Rectal smooth muscle tissue (tissue), 1 donor: ENCODE measurements around the gene ETDC.
A peak's percentile ranks its signal among the peaks of the same experiment; 100 is the strongest.
"Not testable (repeated sequence)": the region's sequence is repeated elsewhere in the genome, so short reads cannot be mapped to it uniquely, and the experiment has no call there.

Experiments
- H3K27ac ChIP-seq: one replicate; pipeline ENCODE4 v1.7.0; 2013; ENCODE audit warnings: low read depth, low read length, inconsistent platforms
- H3K27me3 ChIP-seq: one replicate; pipeline ENCODE4 v1.7.0; 2013; ENCODE audit warnings: low read length; ENCODE audit not compliant: control insufficient read depth, insufficient read depth
- H3K36me3 ChIP-seq: one replicate; pipeline ENCODE4 v1.7.0; 2013; ENCODE audit warnings: low read length; ENCODE audit not compliant: control insufficient read depth, insufficient read depth
- H3K4me1 ChIP-seq: one replicate; pipeline ENCODE4 v1.7.0; 2013; ENCODE audit warnings: low read length; ENCODE audit not compliant: control insufficient read depth, insufficient read depth
- H3K4me3 ChIP-seq: one replicate; pipeline ENCODE4 v1.7.0; 2013; ENCODE audit warnings: low read length
- H3K9ac ChIP-seq: one replicate; pipeline ENCODE4 v1.7.0; 2013; ENCODE audit warnings: low read length

ETDC gene

GRCh38 chrX:135308345-135308855 lies 880 bp upstream of the ETDC start:
- no peaks in the 10 kb centered on the region for H3K36me3 ChIP-seq
- H3K9ac ChIP-seq, result no peak overlapping the region
- H3K27me3 ChIP-seq, result no peaks in the 10 kb centered on the region
- H3K4me1 ChIP-seq, result no peaks in the 10 kb centered on the region
- H3K4me3 ChIP-seq, result no peak overlapping the region
- no peak overlapping the region for H3K27ac ChIP-seq

- no peaks in the 10 kb centered on the region for H3K4me1 ChIP-seq
- peaks cover 4% of the 10 kb centered on the region for H3K36me3 ChIP-seq
- peaks cover 3% of the 10 kb centered on the region for H3K27me3 ChIP-seq
- no peak overlapping the region for H3K9ac ChIP-seq
- no peak overlapping the region for H3K4me3 ChIP-seq
- H3K27ac ChIP-seq, result no peak overlapping the region
These were observed 6.6 kb downstream of the ETDC start for GRCh38 chrX:135315864-135316263.

- Histone ChIP-seq H3K27ac (no peak overlapping the region), H3K9ac (no peak overlapping the region), H3K4me3 (no peak overlapping the region), H3K36me3 (no peaks in the 10 kb centered on the region), H3K4me1 (no peaks in the 10 kb centered on the region), H3K27me3 (no peaks in the 10 kb centered on the region)
These were observed 15.2 kb downstream of the ETDC start for GRCh38 chrX:135324463-135324862.

- not testable (repeated sequence) for H3K4me1 ChIP-seq, H3K27ac ChIP-seq, H3K4me3 ChIP-seq, H3K27me3 ChIP-seq, H3K9ac ChIP-seq, H3K36me3 ChIP-seq
These were observed 15.9 kb downstream of the ETDC start for GRCh38 chrX:135325036-135325818.

GRCh38 chrX:135327299-135327698 lies 18.0 kb downstream of the ETDC start:
- Histone ChIP-seq H3K36me3 (no peaks in the 10 kb centered on the region), H3K4me3 (no peak overlapping the region), H3K27ac (no peak overlapping the region), H3K9ac (no peak overlapping the region), H3K27me3 (no peaks in the 10 kb centered on the region), H3K4me1 (no peaks in the 10 kb centered on the region)

- Histone ChIP-seq H3K36me3 (no peaks in the 10 kb centered on the region), H3K4me3 (no peak overlapping the region), H3K27ac (no peak overlapping the region), H3K4me1 (no peaks in the 10 kb centered on the region), H3K9ac (no peak overlapping the region), H3K27me3 (no peaks in the 10 kb centered on the region)
These were observed 19.2 kb downstream of the ETDC start for GRCh38 chrX:135328421-135329005.

- no peak overlapping the region for H3K27ac ChIP-seq
- no peaks in the 10 kb centered on the region for H3K36me3 ChIP-seq
- no peak overlapping the region for H3K9ac ChIP-seq
- H3K27me3 ChIP-seq, result no peaks in the 10 kb centered on the region
- H3K4me3 ChIP-seq, result no peak overlapping the region
- H3K4me1 ChIP-seq, result no peaks in the 10 kb centered on the region
These were observed 21.4 kb downstream of the ETDC start for GRCh38 chrX:135330706-135331105.

GRCh38 chrX:135331525-135331924 lies 22.2 kb downstream of the ETDC start:
- no peaks in the 10 kb centered on the region for H3K4me1 ChIP-seq
- no peak overlapping the region for H3K27ac ChIP-seq
- no peak overlapping the region for H3K9ac ChIP-seq
- no peaks in the 10 kb centered on the region for H3K27me3 ChIP-seq
- H3K36me3 ChIP-seq, result no peaks in the 10 kb centered on the region
- no peak overlapping the region for H3K4me3 ChIP-seq

GRCh38 chrX:135340831-135341230 lies 31.6 kb downstream of the ETDC start:
- H3K36me3 ChIP-seq, result no peaks in the 10 kb centered on the region
- H3K27me3 ChIP-seq, result peaks cover 4% of the 10 kb centered on the region
- no peak overlapping the region for H3K9ac ChIP-seq
- H3K27ac ChIP-seq, result no peak overlapping the region
- peaks cover 9% of the 10 kb centered on the region for H3K4me1 ChIP-seq
- H3K4me3 ChIP-seq, result peak overlapping the region; percentile 10

- no peaks in the 10 kb centered on the region for H3K27me3 ChIP-seq
- peak overlapping the region; percentile 80 for H3K4me3 ChIP-seq
- H3K27ac ChIP-seq, result peak overlapping the region; percentile 70
- no peak overlapping the region for H3K9ac ChIP-seq
- H3K36me3 ChIP-seq, result peaks cover 3% of the 10 kb centered on the region
- peaks cover 9% of the 10 kb centered on the region for H3K4me1 ChIP-seq
These were observed 35.9 kb downstream of the ETDC start for GRCh38 chrX:135345107-135345589.

- no peak overlapping the region for H3K27ac ChIP-seq
- H3K36me3 ChIP-seq, result peaks cover 3% of the 10 kb centered on the region
- H3K4me3 ChIP-seq, result no peak overlapping the region
- H3K27me3 ChIP-seq, result no peaks in the 10 kb centered on the region
- no peak overlapping the region for H3K9ac ChIP-seq
- H3K4me1 ChIP-seq, result peaks cover 4% of the 10 kb centered on the region
These were observed 37.7 kb downstream of the ETDC start for GRCh38 chrX:135346975-135347374.

GRCh38 chrX:135347381-135348016 lies 38.2 kb downstream of the ETDC start:
- Histone ChIP-seq H3K36me3 (peaks cover 3% of the 10 kb centered on the region), H3K27me3 (no peaks in the 10 kb centered on the region), H3K4me1 (peaks cover 2% of the 10 kb centered on the region), H3K9ac (no peak overlapping the region), H3K27ac (no peak overlapping the region), H3K4me3 (no peak overlapping the region)
